Measurements from ENCODE around the gene C4BPA.

DNA sequence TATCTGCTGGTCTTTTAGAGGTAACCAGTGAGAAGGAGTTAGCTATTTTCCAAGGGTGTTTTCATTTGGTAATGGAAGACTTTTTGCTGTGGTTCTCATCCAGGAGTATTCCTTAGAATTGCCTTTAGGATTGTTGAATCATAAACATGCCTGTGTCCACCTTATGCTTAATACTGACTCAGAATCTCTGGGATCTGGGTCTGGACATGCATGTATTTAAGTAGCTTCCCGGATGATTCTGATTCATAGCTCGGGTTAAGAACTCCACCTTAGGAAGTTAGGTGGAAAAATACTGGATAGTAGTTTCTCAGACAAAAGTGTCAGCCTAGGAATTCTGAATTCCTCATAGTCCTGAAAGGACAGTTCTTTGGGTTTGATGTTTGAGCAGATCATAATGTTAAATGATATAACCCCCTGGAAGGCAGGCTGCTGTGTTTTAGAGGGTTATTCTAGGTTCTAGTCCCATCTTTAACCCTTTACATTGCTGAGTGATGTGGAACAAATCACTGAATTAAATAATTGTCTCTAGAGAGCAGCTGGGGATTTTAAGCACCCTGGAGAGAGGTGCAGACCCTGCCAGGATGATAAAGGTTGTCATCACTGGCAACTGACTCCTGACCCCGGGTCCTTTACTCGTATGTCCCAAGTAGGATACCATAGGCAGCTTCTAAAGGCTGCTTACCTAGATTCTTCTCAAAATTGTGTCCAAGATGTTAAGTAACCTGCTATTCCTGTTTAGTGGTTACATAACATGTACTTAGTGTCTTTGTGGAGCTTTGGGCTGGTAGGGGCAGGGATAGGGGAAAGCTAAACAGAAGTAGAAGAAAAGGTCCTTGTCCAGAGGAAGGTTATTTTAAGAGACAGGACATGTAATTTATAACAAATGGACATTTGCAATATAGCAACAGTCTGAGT lies 29.9 kb upstream of the C4BPA start:
- TF ChIP-seq EZH2 (IDR thresholded peaks at IDR 0.05; ENCODE audit: borderline replicate concordance, low read length) = no peak
- no peak for TF ChIP-seq CTCF (IDR thresholded peaks at IDR 0.05; ENCODE audit: low read length)
